Ishikawa (cell line): ENCODE results near the gene PSMA7.

Source experiments
- EP300 ChIP-seq: IDR thresholded peaks from 2 replicates; pipeline ENCODE4 v1.6.1; 2012; ENCODE audit warnings: borderline replicate concordance
- TAF1 ChIP-seq: IDR thresholded peaks from 2 replicates; pipeline ENCODE4 v1.6.1; 2012; ENCODE audit warnings: low read depth, mild to moderate bottlenecking

- TF ChIP-seq EP300 (no peak), TAF1 (no peak)
Measured at GRCh38 chr20:62087227-62087626, 56.0 kb downstream of the PSMA7 start.
